Stimulated activated memory B cell treated with anti-CD40 and anti-IgM and Interleukin-4, amounts not matched to agents 10 μg/mL and 1 μg/mL and 100 μg/mL, for 72 hours (primary cell): ENCODE data around the gene ATP7A.
"Not testable (repeated sequence)": the region's sequence is repeated elsewhere in the genome, so short reads cannot be mapped to it uniquely, and the experiment has no call there.

Experiments
- ATAC-seq: fragments of 150-1000 bp; cut with Tn5 transposase; 2 replicates; pipeline ENCODE4 v1.10.0; 2021
- H3K27ac Mint-ChIP-seq: one replicate; pipeline ENCODE4 v1.8.0; 2022; ENCODE audit warnings: mild to moderate bottlenecking, mixed read lengths
- H3K27me3 Mint-ChIP-seq: one replicate; pipeline ENCODE4 v1.8.0; 2022; ENCODE audit warnings: mixed read lengths
- H3K36me3 Mint-ChIP-seq: one replicate; pipeline ENCODE4 v1.8.0; 2022; ENCODE audit warnings: mixed read lengths
- H3K4me1 Mint-ChIP-seq: one replicate; pipeline ENCODE4 v1.8.0; 2022; ENCODE audit warnings: mixed read lengths
- H3K4me3 Mint-ChIP-seq: one replicate; pipeline ENCODE4 v1.8.0; 2022; ENCODE audit warnings: mild to moderate bottlenecking, moderate library complexity, mixed read lengths
- H3K9me3 Mint-ChIP-seq: one replicate; pipeline ENCODE4 v1.8.0; 2022; ENCODE audit warnings: mixed read lengths

ATP7A gene

DNA sequence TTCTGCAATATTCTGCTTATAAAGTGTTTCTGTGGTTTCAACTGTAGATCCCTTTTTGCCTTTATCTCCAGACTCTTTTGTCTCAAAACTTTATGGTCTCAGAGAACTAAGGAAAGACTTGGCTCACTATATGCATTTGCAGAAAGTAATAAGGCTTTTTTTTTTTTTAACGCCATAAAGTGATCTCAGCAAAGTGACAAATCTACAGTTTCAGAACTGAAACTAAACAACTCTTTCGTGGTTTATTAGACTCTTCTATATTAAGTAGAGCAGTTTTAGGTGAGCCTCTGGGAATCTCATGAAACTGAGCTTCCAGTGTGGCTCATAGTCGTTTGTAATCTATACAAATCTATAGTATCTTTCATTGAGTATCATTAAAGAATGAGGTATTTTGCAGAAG is 15.3 kb downstream of the ATP7A start:
- Mint-ChIP-seq H3K4me3 (no peak overlapping the region), H3K4me1 (peaks cover 12% of the 10 kb centered on the region), H3K27me3 (no peaks in the 10 kb centered on the region), H3K9me3 (no peaks in the 10 kb centered on the region), H3K36me3 (peaks cover 16% of the 10 kb centered on the region), H3K27ac (no peak overlapping the region)
- ATAC-seq: no peak

- no peak overlapping the region for H3K27ac Mint-ChIP-seq
- peaks cover 5% of the 10 kb centered on the region for H3K36me3 Mint-ChIP-seq
- peaks cover 7% of the 10 kb centered on the region for H3K4me1 Mint-ChIP-seq
- ATAC-seq: no peak
- H3K9me3 Mint-ChIP-seq: no peaks in the 10 kb centered on the region
- H3K4me3 Mint-ChIP-seq: no peak overlapping the region
- no peaks in the 10 kb centered on the region for H3K27me3 Mint-ChIP-seq
Measured at GRCh38 chrX:77930581-77930980, 20.1 kb downstream of the ATP7A start.

- ATAC-seq: no peak
- Mint-ChIP-seq H3K27ac (no peak overlapping the region), H3K4me1 (no peaks in the 10 kb centered on the region), H3K4me3 (no peak overlapping the region), H3K27me3 (no peaks in the 10 kb centered on the region), H3K9me3 (no peaks in the 10 kb centered on the region), H3K36me3 (no peaks in the 10 kb centered on the region)
Measured at GRCh38 chrX:77935886-77936285, 25.4 kb downstream of the ATP7A start.

- Mint-ChIP-seq H3K9me3 (no peaks in the 10 kb centered on the region), H3K4me1 (no peaks in the 10 kb centered on the region), H3K36me3 (no peaks in the 10 kb centered on the region), H3K27me3 (no peaks in the 10 kb centered on the region), H3K4me3 (no peak overlapping the region), H3K27ac (no peak overlapping the region)
- ATAC-seq: no peak
Measured at GRCh38 chrX:77936299-77936698, 25.8 kb downstream of the ATP7A start.

GRCh38 chrX:77937291-77937690 is 26.8 kb downstream of the ATP7A start:
- ATAC-seq: no peak
- no peaks in the 10 kb centered on the region for H3K9me3 Mint-ChIP-seq
- no peak overlapping the region for H3K27ac Mint-ChIP-seq
- no peak overlapping the region for H3K4me3 Mint-ChIP-seq
- H3K36me3 Mint-ChIP-seq: no peaks in the 10 kb centered on the region
- H3K27me3 Mint-ChIP-seq: no peaks in the 10 kb centered on the region
- H3K4me1 Mint-ChIP-seq: no peaks in the 10 kb centered on the region

GRCh38 chrX:77938083-77938680 is 27.7 kb downstream of the ATP7A start:
- Mint-ChIP-seq H3K4me1 (no peaks in the 10 kb centered on the region), H3K36me3 (no peaks in the 10 kb centered on the region), H3K9me3 (no peaks in the 10 kb centered on the region), H3K27ac (no peak overlapping the region), H3K4me3 (no peak overlapping the region), H3K27me3 (no peaks in the 10 kb centered on the region)
- ATAC-seq: no peak

GRCh38 chrX:77945031-77945430 is 34.5 kb downstream of the ATP7A start:
- not testable (repeated sequence) for ATAC-seq, H3K36me3 Mint-ChIP-seq, H3K27ac Mint-ChIP-seq, H3K4me1 Mint-ChIP-seq, H3K27me3 Mint-ChIP-seq, H3K4me3 Mint-ChIP-seq, H3K9me3 Mint-ChIP-seq

GRCh38 chrX:77945910-77946545 is 35.5 kb downstream of the ATP7A start:
- ATAC-seq: no peak
- Mint-ChIP-seq H3K9me3 (no peaks in the 10 kb centered on the region), H3K4me1 (no peaks in the 10 kb centered on the region), H3K27me3 (no peaks in the 10 kb centered on the region), H3K27ac (no peak overlapping the region), H3K36me3 (no peaks in the 10 kb centered on the region), H3K4me3 (no peak overlapping the region)

GRCh38 chrX:77946571-77946970 is 36.1 kb downstream of the ATP7A start:
- no peaks in the 10 kb centered on the region for H3K36me3 Mint-ChIP-seq
- no peak overlapping the region for H3K27ac Mint-ChIP-seq
- no peaks in the 10 kb centered on the region for H3K27me3 Mint-ChIP-seq
- ATAC-seq: no peak
- no peak overlapping the region for H3K4me3 Mint-ChIP-seq
- H3K9me3 Mint-ChIP-seq: no peaks in the 10 kb centered on the region
- no peaks in the 10 kb centered on the region for H3K4me1 Mint-ChIP-seq

DNA sequence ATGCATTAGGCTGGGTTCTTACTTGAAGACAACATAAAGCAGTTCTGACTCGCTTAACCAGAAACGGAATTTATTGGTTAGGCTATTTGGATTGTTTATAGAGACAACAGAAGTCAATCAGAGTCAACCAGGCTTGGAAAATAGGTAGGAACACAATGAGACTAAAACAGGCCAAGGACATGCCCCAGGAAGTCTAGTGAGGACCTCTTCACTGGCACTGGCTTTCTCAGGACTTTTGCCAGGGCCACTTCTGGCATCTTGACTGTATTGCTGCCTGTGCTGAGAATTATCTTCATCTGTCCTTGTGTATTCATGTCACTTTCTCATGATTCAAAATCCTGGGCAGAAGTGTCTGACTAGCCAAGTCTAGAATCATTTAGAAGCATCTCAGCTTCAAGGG is 39.3 kb downstream of the ATP7A start:
- Mint-ChIP-seq H3K27me3 (no peaks in the 10 kb centered on the region), H3K27ac (no peak overlapping the region), H3K9me3 (no peaks in the 10 kb centered on the region), H3K4me3 (no peak overlapping the region), H3K36me3 (no peaks in the 10 kb centered on the region), H3K4me1 (no peaks in the 10 kb centered on the region)
- no peak for ATAC-seq

- H3K4me1 Mint-ChIP-seq: no peaks in the 10 kb centered on the region
- H3K9me3 Mint-ChIP-seq: peaks cover 3% of the 10 kb centered on the region
- no peaks in the 10 kb centered on the region for H3K27me3 Mint-ChIP-seq
- no peak overlapping the region for H3K27ac Mint-ChIP-seq
- ATAC-seq: no peak
- no peak overlapping the region for H3K4me3 Mint-ChIP-seq
- H3K36me3 Mint-ChIP-seq: peaks cover 6% of the 10 kb centered on the region
Measured at GRCh38 chrX:77952173-77952572, 41.7 kb downstream of the ATP7A start.

- Mint-ChIP-seq H3K9me3 (peaks cover 3% of the 10 kb centered on the region), H3K4me1 (peaks cover 6% of the 10 kb centered on the region), H3K27ac (no peak overlapping the region), H3K27me3 (no peaks in the 10 kb centered on the region), H3K4me3 (no peak overlapping the region), H3K36me3 (peaks cover 14% of the 10 kb centered on the region)
- no peak for ATAC-seq
Measured at GRCh38 chrX:77953302-77953701, 42.8 kb downstream of the ATP7A start.

DNA sequence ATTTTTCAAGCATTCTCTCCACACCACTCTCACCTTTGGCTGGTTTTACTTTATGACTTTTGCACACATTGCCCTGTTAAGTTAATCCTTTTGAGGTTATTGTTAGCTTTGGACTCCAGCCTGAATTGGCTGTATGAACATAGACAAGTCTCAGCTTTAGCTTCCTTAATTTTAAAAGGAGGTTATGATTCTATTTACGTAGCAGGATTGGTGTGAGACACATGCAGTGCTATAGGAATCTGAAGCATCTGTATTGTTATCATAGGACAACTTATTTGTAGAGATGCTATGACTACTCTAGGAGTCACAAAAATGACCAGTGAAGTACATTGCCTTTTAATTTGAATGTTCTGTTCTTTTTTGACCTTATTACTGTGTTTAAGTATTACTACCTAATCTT is 43.2 kb downstream of the ATP7A start:
- Mint-ChIP-seq H3K4me3 (no peak overlapping the region), H3K36me3 (peaks cover 14% of the 10 kb centered on the region), H3K27ac (no peak overlapping the region), H3K4me1 (peaks cover 6% of the 10 kb centered on the region), H3K27me3 (no peaks in the 10 kb centered on the region), H3K9me3 (peaks cover 3% of the 10 kb centered on the region)
- no peak for ATAC-seq

- no peak overlapping the region for H3K4me3 Mint-ChIP-seq
- H3K27me3 Mint-ChIP-seq: no peaks in the 10 kb centered on the region
- peaks cover 2% of the 10 kb centered on the region for H3K9me3 Mint-ChIP-seq
- H3K36me3 Mint-ChIP-seq: peaks cover 20% of the 10 kb centered on the region
- ATAC-seq: no peak
- H3K4me1 Mint-ChIP-seq: peaks cover 25% of the 10 kb centered on the region
- no peak overlapping the region for H3K27ac Mint-ChIP-seq
Measured at GRCh38 chrX:77960567-77960966, 50.1 kb downstream of the ATP7A start.

DNA sequence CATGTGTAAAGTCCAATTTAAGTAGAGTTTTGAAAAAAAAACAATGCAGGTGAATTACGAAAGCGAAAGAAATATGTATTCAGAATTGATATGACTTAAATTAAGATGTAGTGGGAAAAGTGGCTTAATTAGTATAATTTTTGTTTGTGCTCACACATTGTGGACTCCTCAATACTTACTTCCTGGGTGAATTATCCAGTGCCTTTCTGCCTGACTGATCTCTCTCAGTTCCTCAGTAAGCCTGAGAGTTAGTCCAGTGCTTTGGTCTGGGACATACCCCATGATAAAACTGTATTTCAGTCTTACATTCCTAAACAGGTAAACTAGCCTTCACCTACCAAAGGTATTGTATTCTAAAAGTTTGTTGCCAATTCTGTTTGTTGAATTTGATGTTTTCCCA is 50.6 kb downstream of the ATP7A start:
- H3K36me3 Mint-ChIP-seq: peaks cover 21% of the 10 kb centered on the region
- ATAC-seq: no peak
- peaks cover 25% of the 10 kb centered on the region for H3K4me1 Mint-ChIP-seq
- H3K27ac Mint-ChIP-seq: no peak overlapping the region
- no peaks in the 10 kb centered on the region for H3K27me3 Mint-ChIP-seq
- H3K4me3 Mint-ChIP-seq: no peak overlapping the region
- no peaks in the 10 kb centered on the region for H3K9me3 Mint-ChIP-seq

- Mint-ChIP-seq H3K9me3 (no peaks in the 10 kb centered on the region), H3K4me3 (no peak overlapping the region), H3K27me3 (no peaks in the 10 kb centered on the region), H3K27ac (no peak overlapping the region), H3K36me3 (peaks cover 25% of the 10 kb centered on the region), H3K4me1 (peaks cover 25% of the 10 kb centered on the region)
- ATAC-seq: no peak
Measured at GRCh38 chrX:77962068-77962902, 51.8 kb downstream of the ATP7A start.
